ENCODE measurements around the gene LSS. TPM values are rescaled to one million over a fixed set of nuclear protein-coding genes. Genes with fewer than 3 reads are reported as not detected.
A peak's percentile ranks its signal among the peaks of the same experiment; 100 is the strongest.
"Not testable (repeated sequence)": the region's sequence is repeated elsewhere in the genome, so short reads cannot be mapped to it uniquely, and the experiment has no call there.

The LSS gene
- total RNA-seq, 1 experiment from 2014 or later: 26.7 TPM

- no peak for DNase-seq (ENCODE audit: low read depth)
These were observed 16.8 kb upstream of the LSS start for GRCh38 chr21:46245213-46245915.

- no peak for DNase-seq (ENCODE audit: low read depth)
These were observed 16.0 kb upstream of the LSS start for GRCh38 chr21:46244602-46245001.

GRCh38 chr21:46243960-46244361 is 15.4 kb upstream of the LSS start:
- no peak for DNase-seq (ENCODE audit: low read depth)

DNA sequence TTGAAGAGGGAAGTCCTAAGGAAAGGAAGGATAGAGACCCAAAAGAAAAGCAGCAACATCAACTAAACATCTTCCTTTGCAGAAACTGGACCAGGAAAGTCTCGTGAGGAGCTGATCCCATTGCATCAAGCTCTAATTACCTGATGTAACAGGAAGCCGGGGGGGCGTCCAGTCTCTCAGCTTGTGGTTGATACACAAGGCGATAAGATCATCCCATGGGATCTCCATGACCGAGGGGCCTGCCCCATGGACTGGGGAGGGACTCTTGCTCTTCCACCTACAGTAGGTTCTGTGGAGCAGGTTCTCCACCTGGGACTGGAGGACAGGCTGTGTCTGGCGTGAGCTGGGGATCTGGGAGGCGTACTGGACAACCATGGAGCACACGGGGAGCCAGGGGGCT is 14.8 kb upstream of the LSS start:
- no peak for DNase-seq (ENCODE audit: low read depth)

DNA sequence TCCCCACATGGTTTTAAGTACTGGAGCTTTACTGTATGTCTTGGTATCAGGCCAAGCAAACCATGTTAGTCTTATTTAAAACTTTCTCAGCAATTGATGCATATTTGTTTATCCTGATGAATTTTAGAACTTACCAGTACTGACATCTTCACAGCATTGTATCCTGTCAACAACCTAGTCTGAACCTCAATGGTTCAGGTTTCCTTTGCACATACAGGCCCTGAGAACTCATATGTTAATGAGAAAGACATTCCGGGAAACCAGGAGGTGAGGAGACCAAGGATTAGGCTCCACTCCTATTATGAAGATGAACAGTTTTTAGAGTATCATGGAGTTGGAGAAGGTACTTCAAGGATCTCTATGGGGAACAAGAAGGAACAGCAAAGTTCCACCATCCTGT is 13.0 kb upstream of the LSS start:
- DNase-seq (ENCODE audit: low read depth): not testable (repeated sequence)

- no peak for DNase-seq (ENCODE audit: low read depth)
These were observed 11.3 kb upstream of the LSS start for GRCh38 chr21:46239817-46240325.

- no peak for DNase-seq (ENCODE audit: low read depth)
These were observed 8.9 kb upstream of the LSS start for GRCh38 chr21:46237474-46237873.

DNA sequence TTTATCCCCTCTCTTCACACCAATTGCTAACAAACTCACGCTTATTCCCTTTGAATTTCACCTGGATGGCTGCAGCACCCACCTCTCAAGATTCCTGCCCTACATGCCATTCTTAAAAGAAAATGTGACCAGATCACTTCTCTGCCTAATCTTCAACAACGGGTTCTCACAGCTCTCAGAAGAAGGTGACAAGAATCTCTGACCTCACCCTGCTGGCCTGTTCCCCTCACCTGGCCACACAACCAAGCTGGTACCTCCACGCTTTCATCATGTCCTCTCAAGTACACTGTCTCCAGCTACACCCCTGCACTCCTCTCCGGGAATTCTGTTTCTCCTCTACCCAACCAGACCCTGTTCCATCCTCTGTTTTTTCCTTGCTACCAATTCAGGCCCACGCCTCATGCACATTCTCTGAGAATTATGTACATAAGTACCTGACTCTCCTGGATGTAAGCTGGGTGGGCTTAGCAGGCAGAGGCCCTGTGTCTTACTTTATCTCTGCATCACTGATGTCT is 5.9 kb upstream of the LSS start:
- DNase-seq (ENCODE audit: low read depth): no peak

DNA sequence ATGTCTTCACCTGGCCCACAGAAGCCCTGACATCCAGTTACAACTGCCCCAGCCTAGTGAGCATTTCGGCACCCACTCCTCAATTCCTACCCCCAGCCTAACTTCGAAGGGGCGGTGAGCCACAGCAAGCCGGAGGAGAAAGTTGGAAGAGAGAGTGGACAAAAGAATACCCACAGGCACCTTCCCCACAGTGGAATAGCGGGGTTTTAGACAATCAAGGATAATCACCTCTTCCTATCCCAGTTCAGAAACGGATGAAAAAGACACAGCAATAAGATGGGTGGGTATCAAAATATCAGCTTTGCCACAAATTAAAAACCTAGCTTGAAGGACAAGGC is 1.3 kb upstream of the LSS start:
- no peak for DNase-seq (ENCODE audit: low read depth)

DNA sequence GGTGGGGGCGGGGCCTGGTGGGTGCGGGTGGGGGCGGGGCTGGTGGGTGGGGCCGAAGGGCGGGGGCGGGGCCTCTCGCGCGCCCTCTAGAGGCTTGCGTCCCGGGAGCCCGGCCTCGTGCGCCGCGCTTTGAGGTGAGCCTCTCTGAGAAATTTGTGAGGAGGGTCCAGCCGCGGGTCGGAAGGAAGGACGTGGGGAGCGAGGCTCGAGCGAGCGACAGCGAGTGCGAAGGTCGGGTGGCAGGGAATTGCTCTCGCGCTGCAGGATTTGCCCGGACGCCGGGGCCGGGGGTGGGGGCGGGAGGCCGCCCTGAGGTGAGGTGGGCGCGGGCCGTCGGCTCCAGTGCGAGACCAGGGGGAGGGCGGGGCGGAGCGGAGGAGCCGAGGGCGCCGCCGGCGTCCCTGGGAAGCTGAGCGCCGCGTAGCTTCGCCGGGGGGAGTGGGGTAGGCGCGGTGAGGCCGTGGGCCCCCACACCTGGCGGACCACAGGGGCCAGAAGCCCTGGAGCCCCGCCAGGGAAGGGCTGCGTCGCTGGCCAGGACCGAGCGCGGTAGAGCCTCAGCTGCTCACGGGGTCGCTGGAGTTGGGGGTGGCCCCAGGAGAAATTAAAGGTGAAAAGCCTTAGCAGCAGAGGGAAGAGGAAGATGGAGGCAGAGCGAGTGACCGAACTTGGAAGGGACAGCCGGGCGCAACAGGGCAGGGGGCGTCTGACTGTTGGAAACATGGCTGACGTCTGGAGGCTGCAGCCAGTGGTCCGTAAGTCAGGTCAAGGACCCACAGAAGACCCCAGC is 754 bp upstream of the LSS start:
- no peak for DNase-seq (ENCODE audit: low read depth)

- no peak for DNase-seq (ENCODE audit: low read depth)
These were observed 696 bp downstream of the LSS start for GRCh38 chr21:46227811-46228344.

DNA sequence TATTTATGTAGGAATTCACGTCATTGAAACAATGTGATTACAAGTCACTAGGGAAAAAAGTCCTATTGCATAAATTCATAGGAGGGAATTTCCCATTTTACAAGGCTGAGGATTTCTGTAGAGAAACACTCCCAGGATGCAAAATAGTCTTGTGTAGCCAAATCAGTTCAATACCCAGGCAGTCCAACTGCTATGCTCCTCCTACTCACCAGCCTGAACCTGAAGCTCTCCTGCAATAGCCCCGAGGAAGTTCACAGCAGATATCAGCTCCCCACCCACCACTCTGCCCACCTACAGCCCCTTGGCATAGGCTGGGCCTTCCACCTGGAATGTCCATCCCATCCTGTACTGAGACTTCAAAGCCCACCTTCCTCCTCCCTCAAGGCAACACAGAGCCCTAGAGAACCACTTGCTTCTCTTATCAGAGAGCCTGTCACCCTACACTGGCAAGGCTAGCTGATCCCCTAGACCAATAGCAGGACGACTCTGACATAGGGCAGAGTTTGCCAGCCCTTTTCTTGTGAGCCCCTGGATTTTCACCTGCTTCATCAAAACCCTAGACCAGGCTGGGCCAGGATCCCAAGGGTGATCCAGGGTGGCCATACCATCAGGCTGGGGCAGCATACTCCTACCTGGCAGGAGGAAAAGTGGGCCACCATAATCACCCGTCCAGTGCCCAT is 1.5 kb downstream of the LSS start:
- DNase-seq (ENCODE audit: low read depth): peak; percentile 29

DNA sequence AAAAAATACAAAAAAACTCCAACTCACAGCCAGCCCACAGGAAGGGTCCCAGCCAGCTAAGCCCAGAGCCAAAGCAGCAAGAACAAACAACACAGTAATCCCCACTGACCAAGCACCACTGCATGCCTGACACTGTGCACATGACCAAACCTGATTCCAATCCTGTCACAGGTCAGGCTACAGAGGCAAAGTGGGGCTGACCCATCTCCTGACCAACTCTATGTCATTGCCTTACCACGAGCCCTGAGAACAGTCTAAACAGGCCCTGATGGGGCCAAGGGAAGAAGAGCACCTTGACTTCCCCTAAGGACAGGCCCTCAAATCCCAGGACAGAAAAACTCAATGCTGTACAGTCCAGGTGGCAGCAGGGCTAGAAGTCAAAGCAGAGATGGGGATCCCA is 2.4 kb downstream of the LSS start:
- DNase-seq (ENCODE audit: low read depth): no peak

DNA sequence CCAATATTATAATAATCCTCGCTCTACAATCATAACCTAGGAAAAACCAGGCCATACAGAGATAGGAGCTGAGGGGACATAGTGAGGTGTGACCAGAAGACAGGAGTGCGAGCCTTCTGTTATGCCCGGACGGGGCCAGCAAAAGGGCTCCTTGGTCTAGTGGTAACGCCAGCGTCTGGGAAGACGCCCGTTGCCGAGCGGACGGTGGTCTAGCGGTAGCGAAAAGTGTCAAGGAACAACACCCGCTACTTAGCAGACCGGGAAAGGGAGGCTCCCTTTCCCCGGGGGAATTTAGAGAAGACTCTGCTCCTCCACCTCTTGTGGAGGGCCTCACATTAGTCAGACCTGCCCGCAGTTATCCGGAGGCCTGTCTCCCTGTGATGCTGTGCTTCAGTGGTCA is 4.9 kb downstream of the LSS start:
- DNase-seq (ENCODE audit: low read depth): not testable (repeated sequence)

GRCh38 chr21:46223217-46223616 is 5.4 kb downstream of the LSS start:
- DNase-seq (ENCODE audit: low read depth): no peak

- DNase-seq (ENCODE audit: low read depth): no peak
These were observed 6.0 kb downstream of the LSS start for GRCh38 chr21:46222436-46223116.

DNA sequence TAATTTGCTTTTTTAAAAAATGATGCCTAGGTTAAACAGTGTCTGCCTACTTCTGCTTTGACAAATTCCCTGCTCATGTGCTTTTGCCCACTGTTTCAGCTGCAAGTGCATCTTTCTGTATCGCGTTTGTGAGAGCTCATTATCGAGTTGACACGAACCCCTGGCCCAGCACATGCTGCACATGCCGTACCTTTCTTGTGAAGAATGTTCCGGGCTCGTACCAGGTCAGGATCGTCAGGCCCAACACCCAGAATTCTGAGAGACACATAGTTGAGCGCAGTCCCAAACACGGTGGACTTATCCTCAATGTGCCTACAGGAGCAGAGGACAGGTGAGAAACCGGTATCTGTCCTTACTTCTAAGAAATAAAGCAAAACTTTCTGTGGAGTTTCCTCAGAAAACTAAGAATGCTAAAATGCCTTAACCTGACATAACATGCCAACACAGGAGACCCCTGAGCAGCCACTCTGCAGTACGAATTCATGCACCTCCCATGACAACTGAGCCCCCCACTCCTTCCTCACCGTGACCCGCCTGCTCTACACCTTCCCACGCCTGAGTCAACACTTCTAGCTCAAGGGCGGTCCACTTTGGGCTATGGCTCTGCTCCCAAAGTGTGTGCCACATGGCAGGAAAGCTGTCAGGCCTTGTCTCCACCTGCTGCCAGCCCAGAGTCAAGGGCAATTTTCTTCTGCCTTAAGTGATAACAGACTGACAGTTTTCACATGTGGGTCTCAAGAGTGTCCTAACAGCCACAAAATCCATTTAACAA is 6.7 kb downstream of the LSS start:
- DNase-seq (ENCODE audit: low read depth): no peak

DNA sequence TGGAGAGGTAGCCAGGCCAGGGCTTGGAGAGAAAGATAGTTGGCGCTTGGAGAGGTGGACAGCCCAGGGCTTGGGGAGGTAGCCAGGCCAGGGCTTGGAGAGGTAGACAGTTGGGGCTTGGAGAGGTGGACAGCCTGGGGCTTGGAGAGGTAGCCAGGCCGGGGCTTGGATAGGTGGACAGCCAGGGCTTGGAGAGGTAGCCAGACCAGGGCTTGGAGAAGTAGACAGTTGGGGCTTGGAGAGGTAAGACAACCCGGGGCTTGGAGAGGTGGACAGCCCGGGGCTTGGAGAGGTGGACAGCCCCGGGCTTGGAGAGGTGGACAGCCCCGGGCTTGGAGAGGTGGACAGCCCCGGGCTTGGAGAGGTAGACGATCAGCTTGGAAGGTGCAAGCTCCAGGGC is 7.7 kb downstream of the LSS start:
- no peak for DNase-seq (ENCODE audit: low read depth)

DNA sequence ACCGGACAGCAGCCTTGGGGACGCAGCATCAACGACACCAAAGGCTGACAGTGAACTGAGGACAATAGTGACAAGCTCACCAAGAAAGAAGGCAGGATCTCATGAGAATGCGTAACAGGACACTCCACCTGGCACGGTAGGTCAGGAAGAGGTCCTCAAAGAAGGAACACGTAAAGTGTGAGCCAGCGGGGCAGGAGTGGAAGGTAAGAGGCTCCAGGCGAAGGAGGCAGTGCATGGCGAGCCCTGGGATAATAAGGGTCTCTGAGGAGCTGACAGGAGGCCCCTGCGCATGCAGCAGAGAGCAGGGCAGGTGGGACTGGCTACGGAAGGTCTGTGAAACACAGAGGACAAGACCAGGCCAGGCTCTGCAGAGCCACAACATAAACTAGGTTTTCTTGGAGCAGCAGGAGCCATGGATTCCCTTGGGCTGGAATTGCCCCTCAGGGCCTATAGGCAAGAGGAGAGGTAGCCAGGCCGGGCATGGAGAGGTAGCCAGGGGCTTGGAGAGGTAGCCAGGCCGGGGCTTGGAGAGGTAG is 8.2 kb downstream of the LSS start:
- DNase-seq (ENCODE audit: low read depth): no peak

DNA sequence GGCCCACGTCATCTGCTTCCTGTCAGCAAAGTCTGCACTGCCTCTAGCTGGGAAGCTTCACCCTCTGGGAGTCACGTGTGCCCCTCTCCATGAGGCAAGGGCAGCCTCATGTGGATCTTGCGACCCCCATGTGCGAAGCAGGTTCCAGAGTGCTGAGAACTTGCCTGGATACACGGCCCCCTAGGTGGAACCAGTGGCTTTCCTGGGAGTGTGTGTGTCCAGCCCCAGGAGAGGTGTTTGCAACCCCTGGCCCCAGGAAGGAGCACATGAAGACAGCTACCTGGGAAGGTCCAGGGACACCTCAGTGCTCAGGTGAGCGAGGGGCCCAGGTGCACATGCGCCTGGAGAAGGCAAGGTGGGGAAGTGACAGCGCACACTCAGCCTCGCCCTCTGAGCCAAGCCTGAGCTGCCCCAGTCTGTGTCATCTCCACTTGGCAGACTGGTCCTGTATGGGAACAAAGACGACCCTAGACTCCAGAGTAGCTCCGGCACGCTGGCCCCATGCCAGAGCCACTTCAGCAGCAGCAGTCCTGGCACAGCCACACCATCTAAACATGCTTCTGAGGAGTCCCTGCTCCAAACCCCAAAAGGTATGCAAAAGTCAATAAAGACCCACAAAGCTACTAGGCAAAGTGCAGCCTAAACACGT is 8.9 kb downstream of the LSS start:
- no peak for DNase-seq (ENCODE audit: low read depth)

Measured in RPMI7951 (cell line).